GM19463 (cell line): Measurements from ENCODE around the gene CPSF2.

Source experiments
- ATAC-seq: cut with Tn5 transposase; IDR thresholded peaks from one replicate; pipeline ENCODE4 v1.9.1; 2021; ENCODE audit warnings: mild to moderate bottlenecking, moderate library complexity; ENCODE audit not compliant: unreplicated experiment

The CPSF2 gene

DNA sequence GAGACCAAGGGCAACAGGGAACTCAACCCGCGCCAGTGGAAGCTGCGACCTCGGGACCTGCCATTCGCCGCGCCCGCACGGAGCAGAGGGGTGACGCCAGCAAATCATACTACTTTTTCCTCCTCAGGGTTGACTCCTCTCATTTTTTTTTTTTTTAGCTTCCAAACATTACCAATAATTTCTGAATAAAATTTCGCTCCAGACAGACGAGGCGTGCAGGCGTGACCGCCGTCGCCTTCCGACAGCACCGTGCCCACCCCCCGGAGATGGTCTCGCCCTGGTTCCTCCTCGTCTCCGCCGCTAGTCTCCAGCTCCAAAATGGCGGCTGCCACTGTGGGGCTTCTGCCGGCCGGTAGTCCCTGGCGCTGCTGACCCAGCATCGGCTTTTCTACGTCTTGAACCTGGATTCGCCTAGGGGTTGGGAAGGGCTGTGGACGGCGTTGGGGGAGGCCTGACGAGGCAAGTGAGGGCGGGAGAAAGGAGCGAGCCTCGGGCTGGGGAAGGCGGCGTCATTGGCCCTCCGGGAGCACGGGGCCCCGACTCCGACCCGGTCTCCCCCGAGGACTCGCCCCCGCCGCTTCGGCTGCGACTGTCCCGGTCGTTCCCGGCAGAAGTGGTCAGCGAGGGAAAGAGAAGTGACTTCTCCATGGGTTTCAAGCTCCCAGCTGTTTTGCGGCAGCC lies at the start of gene CPSF2, which contains the start of gene NDUFB1:
CPSF2 (plus strand) TSS at position 300 of the 681 bp plus-strand sequence. CDS start 9,016 bp downstream, outside the sequence.
NDUFB1 (minus strand) TSS at position 37 of the 681 bp plus-strand sequence. CDS start 4,069 bp downstream, outside the sequence.
- peak; percentile 84 for ATAC-seq

- ATAC-seq = no peak
Measured at GRCh38 chr14:92074555-92074954, 47.2 kb upstream of the CPSF2 start.

- ATAC-seq = no peak
Measured at GRCh38 chr14:92088494-92088893, 33.3 kb upstream of the CPSF2 start.

GRCh38 chr14:92093320-92093719 lies 28.4 kb upstream of the CPSF2 start:
- ATAC-seq = no peak

DNA sequence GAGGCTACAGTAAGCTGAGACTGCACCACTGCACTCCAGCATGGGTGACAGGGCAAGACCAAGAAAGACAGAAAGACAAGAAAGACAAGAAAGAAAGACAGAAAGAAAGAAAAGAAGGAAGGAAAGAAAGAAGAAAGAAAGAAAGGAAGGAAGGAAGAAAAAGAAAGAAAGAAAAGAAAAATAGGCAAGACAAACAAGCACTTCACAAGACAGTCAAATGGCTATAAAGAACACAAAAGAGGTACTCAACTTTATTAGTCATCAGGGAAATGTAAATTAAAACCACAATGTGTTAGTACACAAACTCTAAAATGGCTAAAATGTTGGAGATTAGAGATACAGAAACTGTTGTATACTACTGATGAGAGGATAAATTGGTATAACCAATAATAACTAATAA lies 22.0 kb upstream of the CPSF2 start:
- no peak for ATAC-seq

DNA sequence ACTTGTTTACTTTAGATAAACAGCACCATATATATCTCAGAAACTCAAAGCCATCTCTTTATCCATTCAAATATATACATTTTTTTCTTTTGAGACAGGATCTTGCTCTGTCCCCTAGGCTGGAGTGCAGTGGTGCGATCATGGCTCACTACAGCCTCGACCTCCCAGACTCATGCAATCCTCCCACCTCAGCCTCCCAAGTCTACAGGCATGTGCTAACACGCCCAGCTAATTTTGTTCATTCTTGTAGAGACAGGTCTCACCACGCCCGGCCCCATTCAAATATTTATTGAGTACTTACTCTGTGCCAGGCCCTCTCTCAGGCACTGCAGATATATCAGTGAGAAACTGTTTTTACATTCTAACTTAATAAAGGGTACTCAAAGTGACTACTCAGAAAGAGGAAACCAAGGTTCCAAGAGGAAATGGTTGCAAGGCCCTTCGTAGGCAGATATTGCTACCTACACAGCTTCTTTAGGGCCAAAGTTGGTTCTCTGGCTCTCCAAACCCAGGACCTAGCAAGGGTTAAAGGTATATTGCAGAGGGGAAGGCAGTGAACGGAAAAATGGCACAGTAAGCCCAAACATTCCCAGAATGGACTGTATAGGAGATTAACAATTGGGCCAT lies 18.3 kb upstream of the CPSF2 start:
- ATAC-seq = no peak

DNA sequence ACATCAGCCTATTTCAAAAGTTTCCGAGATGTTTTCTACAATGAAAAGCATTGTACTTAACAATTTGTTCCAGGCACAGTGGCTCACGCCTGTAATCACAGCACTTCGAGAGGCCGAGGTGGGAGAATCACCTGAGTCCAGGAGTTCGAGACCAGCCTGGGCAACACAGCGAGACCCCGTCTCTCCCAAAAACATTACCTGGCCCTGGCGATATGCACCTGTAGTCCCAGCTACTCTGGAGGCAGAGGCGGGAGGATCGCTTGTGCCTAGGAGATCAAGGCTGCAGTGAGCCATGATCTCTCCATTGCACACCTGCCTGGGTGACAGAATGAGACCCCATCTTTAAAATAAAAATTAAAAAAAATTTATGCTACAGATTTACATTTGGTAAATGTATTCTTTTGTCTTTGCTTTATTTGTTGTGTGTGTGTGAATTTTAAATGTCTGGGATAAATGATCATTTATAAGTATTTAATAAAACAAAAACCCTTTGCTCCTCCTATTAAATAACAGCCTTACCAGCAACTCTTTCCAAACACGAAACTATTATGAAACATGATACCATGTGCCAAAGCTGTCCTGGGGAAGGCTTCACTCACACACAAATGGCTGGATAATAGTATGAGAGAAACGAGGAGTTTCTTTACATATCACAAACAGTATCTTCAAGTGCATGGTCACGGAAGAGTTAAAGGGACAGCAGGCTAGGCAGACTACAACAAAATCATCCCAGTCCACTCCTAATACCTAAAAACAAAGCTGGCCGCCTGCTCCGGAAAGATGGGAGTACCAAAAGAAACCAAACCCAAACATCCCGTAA lies 16.5 kb upstream of the CPSF2 start:
- ATAC-seq = no peak

DNA sequence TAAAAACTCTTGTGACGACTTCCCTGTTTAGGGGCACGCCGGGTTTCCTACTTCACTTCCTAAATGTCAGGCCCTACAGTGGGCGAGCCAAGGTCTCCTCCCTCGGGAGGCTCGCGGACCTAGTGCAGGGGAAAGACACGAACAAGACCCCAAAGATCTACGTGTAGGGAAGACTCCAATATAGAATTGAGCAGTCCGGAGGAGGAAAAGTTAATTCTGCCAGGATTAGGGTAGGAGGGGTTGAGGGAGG lies 16.0 kb upstream of the CPSF2 start:
- ATAC-seq = peak; percentile 1

- peak; percentile 90 for ATAC-seq
Measured at GRCh38 chr14:92106143-92106926, 15.4 kb upstream of the CPSF2 start, which contains the start of gene ATXN3. Gene ATXN3 (minus strand): TSS chr14:92106582. CDS start chr14:92106552, 30 bp downstream.

GRCh38 chr14:92108345-92109254 lies 13.2 kb upstream of the CPSF2 start:
- no peak for ATAC-seq

GRCh38 chr14:92109490-92109889 lies 12.3 kb upstream of the CPSF2 start:
- ATAC-seq = no peak

- ATAC-seq = peak; percentile 9
Measured at GRCh38 chr14:92121207-92121669, 531 bp upstream of the CPSF2 start.

- ATAC-seq = no peak
Measured at GRCh38 chr14:92122351-92122677, 545 bp downstream of the CPSF2 start.

DNA sequence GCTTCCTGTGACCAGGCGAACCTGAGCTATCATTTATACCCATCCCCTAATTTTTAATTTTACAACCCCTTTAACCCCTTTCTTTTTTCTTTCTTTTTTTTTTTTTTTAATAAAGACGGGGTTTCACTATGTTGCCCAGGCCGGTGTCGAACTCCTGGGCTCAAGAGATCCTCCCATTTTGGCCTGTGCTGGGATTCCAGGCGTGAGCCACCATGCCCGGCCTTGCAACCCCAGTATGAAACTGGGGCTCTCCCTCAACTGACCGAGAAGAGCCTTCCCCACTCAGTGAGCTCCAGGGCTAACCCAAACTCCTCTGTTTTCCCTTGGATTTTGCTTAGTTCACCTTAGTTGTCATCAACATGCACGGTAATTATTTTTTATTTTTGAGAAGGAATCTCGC lies 992 bp downstream of the CPSF2 start:
- ATAC-seq = no peak

DNA sequence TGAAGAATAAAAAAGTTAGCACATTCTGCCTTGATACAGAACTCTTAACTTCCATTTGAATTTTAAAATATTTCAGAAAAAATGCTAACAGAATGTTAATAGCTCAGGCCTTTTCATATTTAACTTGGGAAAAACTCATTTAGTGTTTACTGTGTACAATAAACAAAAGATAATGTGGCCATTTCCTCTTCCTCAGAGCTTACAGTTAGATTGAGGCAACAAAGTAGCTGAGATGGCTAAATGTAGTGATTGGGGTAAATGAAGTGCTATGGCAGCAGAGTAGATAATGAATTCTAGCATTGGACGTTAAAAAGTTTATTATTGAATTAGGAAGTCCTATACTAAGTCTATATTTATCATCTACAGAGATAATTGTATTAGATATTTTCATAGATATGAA lies 12.7 kb downstream of the CPSF2 start:
- no peak for ATAC-seq

DNA sequence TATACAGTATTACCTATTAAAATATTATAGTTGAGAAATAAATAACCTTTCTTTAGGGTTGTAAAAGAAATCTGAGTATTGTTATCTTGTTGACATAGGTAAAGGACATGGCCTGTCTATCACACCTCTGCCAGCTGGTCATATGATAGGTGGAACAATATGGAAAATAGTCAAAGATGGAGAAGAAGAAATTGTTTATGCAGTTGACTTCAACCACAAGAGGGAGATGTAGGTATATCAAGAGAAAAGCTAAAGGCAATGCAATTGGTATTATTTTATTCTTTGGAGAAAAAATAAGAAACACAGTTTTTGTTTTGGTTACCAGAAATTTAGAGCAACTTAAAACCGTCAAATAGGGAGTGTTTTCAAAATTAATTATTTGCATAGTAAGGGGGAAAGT lies 13.5 kb downstream of the CPSF2 start:
- no peak for ATAC-seq

DNA sequence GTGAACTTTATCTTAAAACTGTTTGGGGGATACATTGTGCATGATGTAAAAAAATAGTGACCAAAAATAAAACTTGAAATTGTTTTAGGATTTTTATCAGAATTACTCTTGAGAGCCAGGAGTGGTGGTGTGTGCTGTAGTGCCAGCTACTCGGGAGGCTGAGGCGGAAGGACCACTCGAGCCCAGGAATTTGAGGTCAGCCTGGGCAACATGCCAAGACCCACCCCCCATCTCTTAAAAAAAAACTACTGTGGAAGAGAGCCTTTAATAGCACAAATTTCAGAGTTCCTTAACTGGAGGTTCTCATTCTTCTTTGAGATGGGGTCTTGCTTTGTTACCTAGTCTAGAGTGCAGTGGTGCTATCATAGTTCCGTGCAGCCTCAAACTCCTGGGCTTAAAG lies 21.5 kb downstream of the CPSF2 start:
- ATAC-seq = no peak

DNA sequence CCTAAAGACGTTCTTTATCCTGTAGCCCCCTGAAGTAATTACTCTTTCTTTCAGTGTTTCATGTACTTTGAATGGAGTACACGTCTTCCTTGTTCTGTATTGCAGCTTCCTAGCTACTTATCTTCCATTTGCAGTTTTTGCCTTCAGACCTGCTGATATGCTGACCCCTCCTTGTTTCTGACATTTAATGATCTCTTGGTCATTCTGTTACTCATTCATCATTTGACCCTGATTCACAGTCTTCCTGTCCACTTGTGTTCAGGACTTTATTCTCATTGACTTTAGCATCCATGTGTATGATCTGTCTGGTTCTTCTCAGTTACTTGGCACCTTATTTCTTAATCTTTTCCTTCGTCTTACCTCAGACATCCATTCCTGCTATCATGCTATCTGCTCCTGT lies 22.2 kb downstream of the CPSF2 start:
- no peak for ATAC-seq

DNA sequence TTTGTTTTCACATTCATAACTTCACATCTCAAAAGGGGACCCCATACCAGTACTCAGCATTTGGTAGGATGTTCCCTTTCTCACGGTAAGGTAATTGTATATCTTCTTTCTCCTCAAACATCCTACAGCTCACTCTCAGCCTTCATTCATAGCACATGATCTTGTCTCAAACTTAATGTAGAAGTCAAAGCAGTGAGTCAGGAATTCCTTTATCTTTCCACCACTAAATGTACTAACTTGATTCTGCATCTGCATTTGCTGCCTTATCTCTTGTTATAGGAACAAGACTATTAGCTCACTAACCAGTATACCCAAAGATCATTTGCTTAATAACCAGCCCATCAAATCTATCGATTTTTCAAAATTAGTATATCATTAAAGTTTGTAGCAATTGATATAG lies 22.9 kb downstream of the CPSF2 start:
- ATAC-seq = no peak

- no peak for ATAC-seq
Measured at GRCh38 chr14:92153581-92153980, 31.8 kb downstream of the CPSF2 start.
